Keratinocyte (primary cell): ENCODE results near the gene EDC3. TPM values are rescaled to one million over a fixed set of nuclear protein-coding genes. Genes with fewer than 3 reads are reported as not detected.

Experiments
- DNase-seq: peaks from one replicate; pipeline ENCODE4 v3.0.0-alpha.2; 2011; ENCODE audit warnings: low read depth, missing footprints, low spot score
- FAIRE-seq: peaks from 2 replicates; lab custom pipeline; 2011; peaks lifted over from hg19 to GRCh38; lab: Jason Lieb, UNC
- H2AFZ ChIP-seq: 2 replicates; pipeline ENCODE4 v1.6.0; 2012; ENCODE audit warnings: low read length, control low read depth, inconsistent platforms; ENCODE audit not compliant: control insufficient read depth
- H3K27ac ChIP-seq: 2 replicates; pipeline ENCODE4 v1.5.1; 2011; ENCODE audit warnings: low read length; ENCODE audit not compliant: control insufficient read depth, insufficient read depth
- H3K27me3 ChIP-seq: 3 replicates; pipeline ENCODE4 v1.6.0; 2011; ENCODE audit warnings: low read length; ENCODE audit not compliant: control insufficient read depth, insufficient read depth; ENCODE audit errors: extremely low read depth
- H3K36me3 ChIP-seq, 2 experiments: 2 replicates in 1 of 2; 3 replicates in 1 of 2; pipeline ENCODE4 v1.5.1; 2011; ENCODE audit warnings: low read length in 2 of 2, mild to moderate bottlenecking in 1 of 2; ENCODE audit not compliant: control insufficient read depth in 2 of 2, insufficient read depth in 2 of 2; ENCODE audit errors: extremely low read depth in 1 of 2
- H3K4me1 ChIP-seq: 3 replicates; pipeline ENCODE4 v1.5.1; 2011; ENCODE audit warnings: low read length; ENCODE audit not compliant: control insufficient read depth, insufficient read depth; ENCODE audit errors: extremely low read depth
- H3K4me2 ChIP-seq: 3 replicates; pipeline ENCODE4 v1.6.0; 2011; ENCODE audit warnings: low read depth, low read length; ENCODE audit not compliant: control insufficient read depth, insufficient read depth; ENCODE audit errors: extremely low read depth
- H3K4me3 ChIP-seq, 3 experiments: fragments of 200-600 bp in 1 of 3; sonication (generic) in 1 of 3; 2 replicates in 2 of 3; 3 replicates in 1 of 3; pipeline ENCODE4 v1.5.1; 2011 to 2016; ENCODE audit warnings: low read length in 3 of 3, mild to moderate bottlenecking in 3 of 3, control low read depth in 2 of 3, inconsistent platforms in 1 of 3, low read depth in 1 of 3, mixed read lengths in 1 of 3, mixed run types in 1 of 3, moderate library complexity in 1 of 3; ENCODE audit not compliant: control insufficient read depth in 2 of 3, insufficient read depth in 2 of 3; ENCODE audit errors: extremely low read depth in 1 of 3
- H3K79me2 ChIP-seq: 2 replicates; pipeline ENCODE4 v1.6.0; 2012; ENCODE audit warnings: low read length; ENCODE audit not compliant: control insufficient read depth, insufficient read depth
- H3K9ac ChIP-seq: 3 replicates; pipeline ENCODE4 v1.6.0; 2011; ENCODE audit warnings: low read length; ENCODE audit not compliant: control insufficient read depth, insufficient read depth; ENCODE audit errors: extremely low read depth
- H3K9me1 ChIP-seq: 3 replicates; pipeline ENCODE4 v1.6.0; 2011; ENCODE audit warnings: low read length; ENCODE audit not compliant: control insufficient read depth, insufficient read depth; ENCODE audit errors: extremely low read depth
- H3K9me3 ChIP-seq: 2 replicates; pipeline ENCODE4 v1.5.1; 2012; ENCODE audit warnings: low read depth, low read length; ENCODE audit not compliant: control insufficient read depth
- H4K20me1 ChIP-seq: 3 replicates; pipeline ENCODE4 v1.6.0; 2011; ENCODE audit warnings: low read length; ENCODE audit not compliant: control insufficient read depth, insufficient read depth; ENCODE audit errors: extremely low read depth
- CTCF ChIP-seq, 3 experiments: IDR thresholded peaks in 1 of 3; conservative IDR thresholded peaks in 1 of 3; optimal IDR thresholded peaks in 1 of 3; 2 replicates in 2 of 3; 3 replicates in 1 of 3; pipeline versions ENCODE3 to v1.5.1; 2011; ENCODE audit warnings: low read length in 3 of 3, mild to moderate bottlenecking in 3 of 3, moderate library complexity in 2 of 3, control low read depth in 1 of 3, inconsistent platforms in 1 of 3; ENCODE audit not compliant: insufficient read depth in 2 of 3; ENCODE audit errors: extremely low read depth in 1 of 3
- EZH2 ChIP-seq: IDR thresholded peaks from one replicate; pipeline ENCODE4 v1.6.1; 2012; ENCODE audit warnings: inconsistent platforms, mild to moderate bottlenecking, low read length, moderate library complexity
- dilution Hi-C: fragments of 300-500 bp; cut with MboI; formaldehyde crosslinking; loops from one replicate; pipeline ENCODE4 v1.7.0; 2020; ENCODE audit warnings: low sequenced_read_pairs; ENCODE audit not compliant: extremely low pct_ligation_motif_present
- polyA plus RNA-seq, 5 experiments: library from polyadenylated mRNA; depleted of rRNA in 3 of 5; stranded (reverse) in 3 of 5; stranded (forward) in 1 of 5; unstranded in 1 of 5; fragments of >200 nt; gene quantifications; 1 replicate in 1 of 5; 2 replicates in 3 of 5; 3 replicates in 1 of 5; pipeline versions ENCODE4 v1.2.1 to v1.2.3, GENCODE V29; 2011 to 2012; ENCODE audit warnings: missing spikeins in 2 of 5, low read depth in 1 of 5, low replicate concordance in 1 of 5

EDC3 gene
- polyA plus RNA-seq, 1 donor (not counting 4 experiments of a cell fraction or from before 2014, with no cell fraction given), result 33.6 TPM

GRCh38 chr15:74725845-74726773 lies 30.3 kb upstream of the EDC3 start:
- peak overlapping the region; percentile 75 for H2AFZ ChIP-seq
- no peaks in the 10 kb centered on the region for H3K9me1 ChIP-seq

GRCh38 chr15:74725225-74725774 lies 29.5 kb upstream of the EDC3 start, which contains the start of gene CYP1A1:
Gene CYP1A1, minus strand, starts transcription at chr15:74725528. Its CDS starts 2,431 bp downstream, at chr15:74723097.
- TF ChIP-seq EZH2, result no peak
- TF ChIP-seq CTCF (optimal IDR thresholded peaks at IDR 0.05 in 1 of 3, IDR thresholded peaks at IDR 0.05 in 1 of 3, conservative IDR thresholded peaks at IDR 0.05 in 1 of 3; ENCODE audit: extremely low read depth in 1 of 3, insufficient read depth in 2 of 3, low read length in 3 of 3), result no peak
- peak; percentile 41 for FAIRE-seq
- Histone ChIP-seq H3K36me3 (no peaks in the 10 kb centered on the region), H2AFZ (peak within 1 kb of the TSS; percentile 75), H3K27me3 (peaks cover 11% of the 10 kb centered on the region), H3K4me3 (peak within 1 kb of the TSS; percentile 44 to 64 (median 64)), H3K27ac (no peak within 1 kb of the TSS), H3K79me2 (no peaks in the 10 kb centered on the region), H3K9me3 (no peaks in the 10 kb centered on the region), H4K20me1 (no peaks in the 10 kb centered on the region), H3K9me1 (no peaks in the 10 kb centered on the region), H3K4me2 (peak within 1 kb of the TSS; percentile 94), H3K9ac (peak within 1 kb of the TSS; percentile 72), H3K4me1 (peaks cover 5% of the 10 kb centered on the region)
- DNase-seq, result no peak
- dilution Hi-C loops, result no loop called here

More at GRCh38 chr15:74725845-74726773, 30.3 kb upstream of the EDC3 start:
- no peaks in the 10 kb centered on the region for H3K9me3 ChIP-seq
- H3K79me2 ChIP-seq, result no peaks in the 10 kb centered on the region
- FAIRE-seq, result no peak
- peak overlapping the region; percentile 72 for H3K9ac ChIP-seq
- no peak for DNase-seq
- peaks cover 11% of the 10 kb centered on the region for H3K27me3 ChIP-seq
- H4K20me1 ChIP-seq, result no peaks in the 10 kb centered on the region
- peak overlapping the region; percentile 44 to 64 (median 64) for H3K4me3 ChIP-seq
- peaks cover 5% of the 10 kb centered on the region for H3K4me1 ChIP-seq
- TF ChIP-seq CTCF (optimal IDR thresholded peaks at IDR 0.05 in 1 of 3, IDR thresholded peaks at IDR 0.05 in 1 of 3, conservative IDR thresholded peaks at IDR 0.05 in 1 of 3; ENCODE audit: extremely low read depth in 1 of 3, insufficient read depth in 2 of 3, low read length in 3 of 3) (peak in 1 of 3 experiments; percentile 2), EZH2 (no peak)
- dilution Hi-C loops, result no loop called here
- no peak overlapping the region for H3K27ac ChIP-seq
- H3K36me3 ChIP-seq, result no peaks in the 10 kb centered on the region
- peak overlapping the region; percentile 94 for H3K4me2 ChIP-seq
